Osteocyte (in vitro differentiated cells): Measurements from ENCODE around the gene ZNF722. TPM values are rescaled to one million over a fixed set of nuclear protein-coding genes. Genes with fewer than 3 reads are reported as not detected.

Source experiments
- DNase-seq: peaks from one replicate; pipeline ENCODE4 v3.0.0; 2021; ENCODE audit warnings: mixed read lengths; ENCODE audit not compliant: unreplicated experiment; ENCODE audit errors: extremely low spot score
- H3K27ac Mint-ChIP-seq: one replicate; pipeline ENCODE4 v1.8.0; 2021; ENCODE audit warnings: mild to moderate bottlenecking, mixed read lengths; ENCODE audit not compliant: unreplicated experiment
- H3K27me3 Mint-ChIP-seq: one replicate; pipeline ENCODE4 v1.8.0; 2021; ENCODE audit warnings: mixed read lengths; ENCODE audit not compliant: unreplicated experiment
- H3K36me3 Mint-ChIP-seq: one replicate; pipeline ENCODE4 v1.8.0; 2021; ENCODE audit warnings: mixed read lengths; ENCODE audit not compliant: unreplicated experiment
- H3K4me1 Mint-ChIP-seq: one replicate; pipeline ENCODE4 v1.8.0; 2021; ENCODE audit warnings: mixed read lengths; ENCODE audit not compliant: unreplicated experiment
- H3K4me3 Mint-ChIP-seq: one replicate; pipeline ENCODE4 v1.8.0; 2021; ENCODE audit warnings: mild to moderate bottlenecking, moderate library complexity, mixed read lengths; ENCODE audit not compliant: unreplicated experiment
- H3K9me3 Mint-ChIP-seq: one replicate; pipeline ENCODE4 v1.8.0; 2021; ENCODE audit warnings: mixed read lengths; ENCODE audit not compliant: unreplicated experiment
- CTCF ChIP-seq: fragments of 200-600 bp; sonication (generic); IDR thresholded peaks from 2 replicates; pipeline ENCODE4 v1.5.0; 2021; ENCODE audit warnings: antibody characterized with exemption, mild to moderate bottlenecking, moderate library complexity
- total RNA-seq: library from RNA; stranded (reverse); gene quantifications from 2 replicates; pipeline ENCODE4 v1.2.1, GENCODE V29; 2021

The ZNF722 gene
- total RNA-seq, 1 donor from 2014 or later, result not detected

- no peak for TF ChIP-seq CTCF
- Mint-ChIP-seq H3K4me3 (no peak within 1 kb of the TSS), H3K27ac (no peak within 1 kb of the TSS), H3K4me1 (no peaks in the 10 kb centered on the region), H3K36me3 (no peaks in the 10 kb centered on the region), H3K27me3 (no peaks in the 10 kb centered on the region), H3K9me3 (peaks cover 45% of the 10 kb centered on the region)
- DNase-seq, result no peak
Measured at GRCh38 chr7:64045301-64046040, 46.8 kb downstream of the ZNF722 start, which contains the start of gene ZNF727. ZNF727 (plus strand) TSS chr7:64045434; CDS start chr7:64045622, 188 bp downstream.

- Mint-ChIP-seq H3K9me3 (peaks cover 46% of the 10 kb centered on the region), H3K4me1 (no peaks in the 10 kb centered on the region), H3K4me3 (no peak overlapping the region), H3K36me3 (no peaks in the 10 kb centered on the region), H3K27ac (no peak overlapping the region), H3K27me3 (no peaks in the 10 kb centered on the region)
- TF ChIP-seq CTCF, result no peak
- DNase-seq, result no peak
Measured at GRCh38 chr7:64046041-64046389, 47.4 kb downstream of the ZNF722 start.

Other genes starting within 250 kb of the ZNF722 start
- not detected in 2 replicates for gene ZNF727, start 46.6 kb downstream of the ZNF722 start, total RNA-seq
- gene ZNF735, start 208.4 kb downstream of the ZNF722 start, total RNA-seq, result not detected in 2 replicates
- gene ZNF679, start 229.6 kb downstream of the ZNF722 start, total RNA-seq, result not detected in 2 replicates